K562 (cell line): ENCODE results near the gene CLCA2. TPM values are rescaled to one million over a fixed set of nuclear protein-coding genes. Genes with fewer than 3 reads are reported as not detected.

Experiments used
- ATF7 ChIP-seq: fragments of 450-650 bp; IDR thresholded peaks from 2 replicates; pipeline ENCODE4 v1.7.1; 2014; ENCODE audit warnings: mild to moderate bottlenecking, moderate library complexity
- DACH1 ChIP-seq: fragments of 450-650 bp; IDR thresholded peaks from 2 replicates; pipeline ENCODE4 v1.6.1; 2018; ENCODE audit not compliant: partially characterized antibody
- DPF2 ChIP-seq: fragments of 450-650 bp; IDR thresholded peaks from 2 replicates; pipeline ENCODE4 v1.6.1; 2016
- E4F1 ChIP-seq: fragments of 250-450 bp; sonication (Bioruptor Pico); IDR thresholded peaks from 2 replicates; pipeline ENCODE4 v1.5.0; 2021; ENCODE audit warnings: mild to moderate bottlenecking, borderline replicate concordance
- ESRRB ChIP-seq: fragments of 250-450 bp; sonication (Bioruptor Pico); IDR thresholded peaks from 2 replicates; pipeline ENCODE4 v1.5.0; 2020; ENCODE audit warnings: mild to moderate bottlenecking, moderate library complexity, borderline replicate concordance
- FOXA1 ChIP-seq: fragments of 450-650 bp; IDR thresholded peaks from 2 replicates; pipeline ENCODE4 v1.6.1; 2016; ENCODE audit warnings: mild to moderate bottlenecking, borderline replicate concordance
- FOXA3 ChIP-seq, 2 experiments: fragments of 450-650 bp in 1 of 2; sonication (generic) in 1 of 2; formaldehyde crosslinking; IDR thresholded peaks in 1 of 2; conservative IDR thresholded peaks in 1 of 2; 2 replicates each; pipeline versions ENCODE4 v1.4.0 to v1.8.0; 2020 to 2022; ENCODE audit warnings: mild to moderate bottlenecking in 2 of 2, missing genetic modification reagents in 1 of 2
- FOXP4 ChIP-seq: sonication (generic); formaldehyde crosslinking; IDR thresholded peaks from 2 replicates; pipeline ENCODE4 v1.8.0; 2022; ENCODE audit warnings: mild to moderate bottlenecking, missing genetic modification reagents, borderline replicate concordance
- HDAC8 ChIP-seq: fragments of 450-650 bp; IDR thresholded peaks from 2 replicates; pipeline ENCODE4 v1.6.1; 2016; ENCODE audit warnings: mild to moderate bottlenecking, missing genetic modification characterization, moderate library complexity, missing compliant biosample characterization
- HOMEZ ChIP-seq: fragments of 250-450 bp; sonication (Bioruptor Pico); IDR thresholded peaks from 2 replicates; pipeline ENCODE4 v1.4.0; 2020; ENCODE audit warnings: mild to moderate bottlenecking, moderate library complexity
- ILF3 ChIP-seq: fragments of 450-650 bp; IDR thresholded peaks from 2 replicates; pipeline ENCODE4 v1.6.1; 2018; ENCODE audit warnings: antibody characterized with exemption, mild to moderate bottlenecking, moderate library complexity, borderline replicate concordance
- KLF16 ChIP-seq: IDR thresholded peaks from 2 replicates; pipeline ENCODE4 v1.6.1; 2016; ENCODE audit warnings: antibody characterized with exemption
- MCM3 ChIP-seq: fragments of 450-650 bp; IDR thresholded peaks from 2 replicates; pipeline ENCODE4 v1.6.1; 2016
- MEIS2 ChIP-seq: fragments of 450-650 bp; IDR thresholded peaks from 2 replicates; pipeline ENCODE4 v1.6.1; 2014; ENCODE audit warnings: mild to moderate bottlenecking; ENCODE audit not compliant: partially characterized antibody
- NCOR1 ChIP-seq: fragments of 450-650 bp; IDR thresholded peaks from 2 replicates; pipeline ENCODE4 v1.6.1; 2016; ENCODE audit warnings: mild to moderate bottlenecking, moderate library complexity
- POLR2H ChIP-seq: IDR thresholded peaks from 2 replicates; pipeline ENCODE4 v1.6.1; 2016; ENCODE audit warnings: missing genetic modification characterization, low read depth, mild to moderate bottlenecking, control low read depth, missing compliant biosample characterization, moderate library complexity
- PTRF ChIP-seq: fragments of 450-650 bp; IDR thresholded peaks from 2 replicates; pipeline ENCODE4 v1.6.1; 2016; ENCODE audit warnings: mild to moderate bottlenecking, missing genetic modification characterization, missing compliant biosample characterization
- SLC30A9 ChIP-seq: fragments of 250-450 bp; sonication (Bioruptor Pico); IDR thresholded peaks from 2 replicates; pipeline ENCODE4 v1.8.0; 2022; ENCODE audit warnings: mild to moderate bottlenecking, moderate library complexity
- TAF9B ChIP-seq: fragments of 450-650 bp; IDR thresholded peaks from 2 replicates; pipeline ENCODE4 v1.6.1; 2018; ENCODE audit warnings: mild to moderate bottlenecking; ENCODE audit not compliant: partially characterized antibody
- TAL1 ChIP-seq: fragments of 450-650 bp; IDR thresholded peaks from 2 replicates; pipeline ENCODE4 v1.6.1; 2016; ENCODE audit warnings: mild to moderate bottlenecking
- TBL1XR1 ChIP-seq, 2 experiments: IDR thresholded peaks; 2 replicates each; pipeline ENCODE4 v1.6.1; 2012; ENCODE audit warnings: improper control_type of control experiment in 2 of 2, low read length in 2 of 2, mild to moderate bottlenecking in 1 of 2
- TRIM24 ChIP-seq, 2 experiments: fragments of 450-650 bp; IDR thresholded peaks; 2 replicates each; pipeline ENCODE4 v1.6.1; 2016
- ZFP30 ChIP-seq: fragments of 250-450 bp; sonication (Bioruptor Pico); IDR thresholded peaks from 2 replicates; pipeline ENCODE4 v1.8.0; 2022; ENCODE audit warnings: moderate library complexity, mild to moderate bottlenecking, inconsistent platforms, borderline replicate concordance
- ZFP36 ChIP-seq: fragments of 150-350 bp; IDR thresholded peaks from 2 replicates; pipeline ENCODE4 v1.6.1; 2018; ENCODE audit warnings: low read length, low read depth; ENCODE audit not compliant: partially characterized antibody
- ZNF174 ChIP-seq: fragments of 250-450 bp; sonication (Bioruptor Pico); IDR thresholded peaks from 2 replicates; pipeline ENCODE4 v1.4.0; 2020; ENCODE audit warnings: mild to moderate bottlenecking
- polyA plus RNA-seq, 8 experiments: library from polyadenylated mRNA; depleted of rRNA in 4 of 8; stranded (reverse) in 5 of 8; unstranded in 3 of 8; fragments of >200 nt; fragmentation: Nextera tagmentation in 2 of 8; fragmentation: Illumina TruSeq in 1 of 8; extraction: Ambion mirVana in 2 of 8; extraction: Trizol in 1 of 8; gene quantifications; 2 replicates each; pipeline versions ENCODE4 v1.2.1 to v1.2.3, GENCODE V29; 2011 to 2014; ENCODE audit warnings: inconsistent platforms in 1 of 8, missing spikeins in 1 of 8
- total RNA-seq, 7 experiments: library from RNA; depleted of rRNA in 6 of 7; stranded (reverse); fragments of >200 nt in 6 of 7; fragmentation: Illumina TruSeq in 2 of 7; extraction: Trizol in 2 of 7; gene quantifications; 2 replicates each; pipeline versions ENCODE4 v1.2.1 to v1.2.3, GENCODE V29; 2011 to 2021; ENCODE audit warnings: low replicate concordance in 1 of 7
- TF ChIP-seq, protein P1 (sequence below): sonication (generic); formaldehyde crosslinking; IDR thresholded peaks from 2 replicates; pipeline ENCODE4 v1.9.0; 2022; ENCODE audit warnings: mild to moderate bottlenecking, missing genetic modification reagents

The CLCA2 gene
- total and polyA plus RNA-seq, 9 of the 15 experiments (the other 6 are each of a cell fraction or from before 2014, with no cell fraction given), result 0.03 TPM; not detected in 8

- TF ChIP-seq ZFP36, result no peak
- no peak for TF ChIP-seq HOMEZ
- no peak for TF ChIP-seq SLC30A9 (CRISPR knock-in tag)
- no peak for TF ChIP-seq TAF9B
- no peak for TF ChIP-seq ZNF174 (CRISPR knock-in tag)
- TF ChIP-seq E4F1, result no peak
- 0 out of 4 replicates have a peak, but pooled peaks of 1 of the 2 experiments have one; percentile 13 for TF ChIP-seq TRIM24 (IDR thresholded peaks at IDR 0.05)
- TF ChIP-seq TBL1XR1 (IDR thresholded peaks at IDR 0.05; ENCODE audit: low read length in 2 of 2), result 0 out of 4 replicates have a peak, but pooled peaks of 1 of the 2 experiments have one; percentile 15
- TF ChIP-seq MCM3, result no peak
- no peak for TF ChIP-seq DACH1
- TF ChIP-seq DPF2, result peak; percentile 57; the same call in 1 of the 2 replicates
- no peak for TF ChIP-seq HDAC8 (tag)
- TF ChIP-seq FOXA3 (CRISPR knock-in tag; conservative IDR thresholded peaks at IDR 0.05 in 1 of 2, IDR thresholded peaks at IDR 0.05 in 1 of 2), result peak in 1 of 2 experiments; percentile 99; a peak in 2 of 4 replicates
- TF ChIP-seq KLF16, result peak; percentile 53; the same call in 1 of the 2 replicates
- peak; percentile 46; the same call in 1 of the 2 replicates for TF ChIP-seq NCOR1
- no peak for TF ChIP-seq ILF3
- no peak for TF ChIP-seq FOXP4 (CRISPR knock-in tag)
- no peak for TF ChIP-seq ATF7
- no peak for TF ChIP-seq PTRF (tag)
- TF ChIP-seq MEIS2, result peak; percentile 18
- peak; percentile 80 for TF ChIP-seq TAL1
- 0 out of 2 replicates have a peak, but pooled peaks have one; percentile 26 for TF ChIP-seq FOXA1
- no peak for TF ChIP-seq POLR2H (tag)
- TF ChIP-seq ESRRB (CRISPR knock-in tag), result no peak
- TF ChIP-seq, protein P1, sequence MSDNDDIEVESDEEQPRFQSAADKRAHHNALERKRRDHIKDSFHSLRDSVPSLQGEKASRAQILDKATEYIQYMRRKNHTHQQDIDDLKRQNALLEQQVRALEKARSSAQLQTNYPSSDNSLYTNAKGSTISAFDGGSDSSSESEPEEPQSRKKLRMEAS, result no peak
- no peak for TF ChIP-seq ZFP30 (CRISPR knock-in tag)
These were observed 11.4 kb downstream of the CLCA2 start (continued) for GRCh38 chr1:86435327-86435726.
